Measurements from ENCODE around the gene DHX8. TPM values are rescaled to one million over a fixed set of nuclear protein-coding genes. Genes with fewer than 3 reads are reported as not detected.
A peak's percentile ranks its signal among the peaks of the same experiment; 100 is the strongest.

Gene DHX8
- polyA plus RNA-seq, 1 of the 3 experiments (the other 2 are of a cell fraction) = 31.3 TPM

GRCh38 chr17:43467981-43468581, 15.7 kb upstream of the DHX8 start:
- H3K9me3 ChIP-seq = no peaks in the 10 kb centered on the region
- no peaks in the 10 kb centered on the region for H4K20me1 ChIP-seq (ENCODE audit: insufficient read depth)
- H3K4me3 ChIP-seq (ENCODE audit: low read depth in 2 of 2, low read length in 1 of 2) = no peak overlapping the region
- H3K4me2 ChIP-seq = peak overlapping the region; percentile 49
- H3K27ac ChIP-seq (ENCODE audit: low read depth in 2 of 2, low read length in 1 of 2) = peak overlapping the region; percentile 36 to 93; a peak in 3 of 4 replicates
- no peaks in the 10 kb centered on the region for H3K36me3 ChIP-seq (replicated peaks in 1 of 2; ENCODE audit: control insufficient read depth in 1 of 2, insufficient read depth in 2 of 2, low read length in 1 of 2)
- POLR2A ChIA-PET = interaction anchor here (1.5 kb wide), 1 partner anchor 100 kb away, joined by 3 read pairs; no protein-coding TSS in a partner anchor
- H3K27me3 ChIP-seq (ENCODE audit: insufficient read depth) = no peaks in the 10 kb centered on the region
- no peaks in the 10 kb centered on the region for H3K79me2 ChIP-seq (ENCODE audit: insufficient read depth)
- H3K4me1 ChIP-seq (ENCODE audit: control insufficient read depth in 1 of 2, insufficient read depth in 2 of 2, low read depth in 1 of 2, low read length in 1 of 2) = peaks cover 4% of the 10 kb centered on the region in 2 experiments; a peak in 2 of 4 replicates
- peaks cover 31% of the 10 kb centered on the region for H3F3A ChIP-seq (replicated peaks; ENCODE audit: insufficient read depth)
- H2AFZ ChIP-seq (ENCODE audit: low read depth) = peak overlapping the region; percentile 43; the same call in 1 of the 2 replicates
- peak overlapping the region; percentile 49; the same call in 1 of the 2 replicates for H3K9ac ChIP-seq
- no peak for DNase-seq
- CTCF ChIA-PET = interaction anchor here (1.0 to 4.5 kb wide), 3 partner anchors 15 to 75 kb away, joined by 4 to 51 read pairs (median 20); partner anchors contain the start of gene DHX8
- 0 out of 2 replicates have a peak, but pooled peaks have one; percentile 30 for TF ChIP-seq TAF1 (IDR thresholded peaks at IDR 0.05; ENCODE audit: borderline replicate concordance, low read depth, low read length)
- TF ChIP-seq RCOR1 (IDR thresholded peaks at IDR 0.05; ENCODE audit: low read length) = no peak
- peak; percentile 86; the same call in 1 of the 2 replicates for TF ChIP-seq SIN3A (IDR thresholded peaks at IDR 0.05; ENCODE audit: borderline replicate concordance, low read depth, low read length)
- TF ChIP-seq TCF12 (IDR thresholded peaks at IDR 0.05) = peak; percentile 88
- TF ChIP-seq USF1 (IDR thresholded peaks at IDR 0.05; ENCODE audit: borderline replicate concordance, low read depth) = peak; percentile 78
- no peak for TF ChIP-seq GATA2 (CRISPR knock-in tag; IDR thresholded peaks at IDR 0.05)
- peak; percentile 68 for TF ChIP-seq TEAD4 (IDR thresholded peaks at IDR 0.05; ENCODE audit: borderline replicate concordance, insufficient read depth)
- peak; percentile 27; the same call in 1 of the 2 replicates for TF ChIP-seq POLR2AphosphoS5 (IDR thresholded peaks at IDR 0.05; ENCODE audit: low read depth, low read length)
- peak; percentile 93 for TF ChIP-seq MAX (IDR thresholded peaks at IDR 0.05; ENCODE audit: low read depth)
- TF ChIP-seq RXRA (IDR thresholded peaks at IDR 0.05; ENCODE audit: borderline replicate concordance, low read depth) = peak; percentile 64
- TF ChIP-seq MXI1 (IDR thresholded peaks at IDR 0.05; ENCODE audit: low read depth, low read length) = 0 out of 2 replicates have a peak, but pooled peaks have one; percentile 16
- no peak for TF ChIP-seq FOXM1 (IDR thresholded peaks at IDR 0.05; ENCODE audit: low read depth)
- TF ChIP-seq ELF1 (IDR thresholded peaks at IDR 0.05) = peak; percentile 25; the same call in 1 of the 2 replicates
- TF ChIP-seq JUND (IDR thresholded peaks at IDR 0.05) = peak; percentile 52
- TF ChIP-seq NRF1 (IDR thresholded peaks at IDR 0.05; ENCODE audit: low read depth, low read length) = no peak
- TF ChIP-seq FOSL2 (IDR thresholded peaks at IDR 0.05; ENCODE audit: borderline replicate concordance, low read depth) = peak; percentile 42; the same call in 1 of the 2 replicates
- no peak for TF ChIP-seq IRF3 (IDR thresholded peaks at IDR 0.05; ENCODE audit: low read depth, low read length)
- peak in 1 of 2 experiments; percentile 84; a peak in 2 of 4 replicates for TF ChIP-seq EP300 (IDR thresholded peaks at IDR 0.05; ENCODE audit: borderline replicate concordance in 1 of 2, low read depth in 1 of 2, low read length in 1 of 2)
- peak; percentile 69; the same call in 1 of the 2 replicates for TF ChIP-seq YY1 (IDR thresholded peaks at IDR 0.05; ENCODE audit: low read depth)
- TF ChIP-seq PBX3 (IDR thresholded peaks at IDR 0.05) = peak; percentile 96
- 0 out of 2 replicates have a peak, but pooled peaks have one; percentile 49 for TF ChIP-seq ZBTB33 (IDR thresholded peaks at IDR 0.05; ENCODE audit: borderline replicate concordance, low read depth)
- no peak for TF ChIP-seq RAD21 (IDR thresholded peaks at IDR 0.05; ENCODE audit: low read length)
- no peaks in the 10 kb centered on the region for H3K9me2 ChIP-seq
- WGBS (ENCODE audit: low lambda C conversion rate) = 21% methylated on average over 9 of the region's 9 CpGs

Measured in SK-N-SH (cell line).